IMR-90 (cell line): ENCODE results near the gene OOSP1. TPM values are rescaled to one million over a fixed set of nuclear protein-coding genes. Genes with fewer than 3 reads are reported as not detected.

ENCODE experiments used
- ATAC-seq: fragments of 200-7000 bp; cut with Tn5 transposase; 2 replicates; pipeline ENCODE4 v1.9.1; 2020; ENCODE audit warnings: low read depth, mild to moderate bottlenecking, moderate library complexity
- BruUV-seq: library from RNA; stranded (reverse); fragments of 400-500 nt; replicated peaks from 2 replicates; lab custom pipeline; 2021; lab: Mats Ljungman, UMichigan
- CTCF ChIA-PET: fragments of 300-600 bp; formaldehyde crosslinking; extraction: SDS; loops from one replicate; lab custom pipeline; 2021; ENCODE audit warnings: antibody characterized with exemption; lab: Yijun Ruan, JAX
- POLR2A ChIA-PET: fragments of 300-600 bp; sonication (Branson Sonifier 250); formaldehyde crosslinking; loops from one replicate; lab custom pipeline; 2022; ENCODE audit warnings: antibody characterized with exemption; ENCODE audit not compliant: unreplicated experiment; lab: Charles Lee
- DNase-seq: peaks from one replicate; pipeline ENCODE4 v3.0.0; 2013
- H2AFZ ChIP-seq: replicated peaks from 2 replicates; pipeline ENCODE3; 2013; ENCODE audit warnings: low read length, mild to moderate bottlenecking; ENCODE audit not compliant: poor library complexity
- H2AK5ac ChIP-seq: 2 replicates; pipeline ENCODE4 v1.6.1; 2013; ENCODE audit warnings: low read depth, low read length, inconsistent platforms
- H2AK9ac ChIP-seq: replicated peaks from 2 replicates; pipeline ENCODE3; 2013; ENCODE audit warnings: mild to moderate bottlenecking, low read depth, low read length, moderate library complexity; ENCODE audit not compliant: poor library complexity
- H2BK120ac ChIP-seq: 2 replicates; pipeline ENCODE4 v1.6.1; 2013; ENCODE audit warnings: low read depth, low read length, inconsistent platforms
- H2BK15ac ChIP-seq: 3 replicates; pipeline ENCODE4 v1.6.1; 2013; ENCODE audit warnings: low read depth, low read length, inconsistent platforms
- H2BK20ac ChIP-seq: 2 replicates; pipeline ENCODE4 v1.6.1; 2013; ENCODE audit warnings: low read depth, mild to moderate bottlenecking, inconsistent platforms, low read length, moderate library complexity
- H2BK5ac ChIP-seq: 2 replicates; pipeline ENCODE4 v1.6.1; 2013; ENCODE audit warnings: mild to moderate bottlenecking, low read depth, low read length, inconsistent platforms; ENCODE audit not compliant: poor library complexity, severe bottlenecking
- H3K14ac ChIP-seq: replicated peaks from 2 replicates; pipeline ENCODE4 v1.6.1; 2013; ENCODE audit warnings: low read depth, low read length, inconsistent platforms
- H3K18ac ChIP-seq: 2 replicates; pipeline ENCODE4 v1.6.1; 2013; ENCODE audit warnings: low read depth, low read length, control low read depth
- H3K23ac ChIP-seq: 2 replicates; pipeline ENCODE4 v1.6.1; 2013; ENCODE audit warnings: low read depth, low read length, inconsistent platforms
- H3K27ac ChIP-seq: 2 replicates; pipeline ENCODE4 v1.5.1; 2013; ENCODE audit warnings: mild to moderate bottlenecking, control low read depth, low read length; ENCODE audit not compliant: insufficient read depth
- H3K27me3 ChIP-seq: 2 replicates; pipeline ENCODE4 v1.6.1; 2013; ENCODE audit warnings: low read length; ENCODE audit not compliant: control insufficient read depth, insufficient read depth
- H3K36me3 ChIP-seq: 2 replicates; pipeline ENCODE4 v1.6.1; 2013; ENCODE audit warnings: low read length, mixed read lengths; ENCODE audit not compliant: control insufficient read depth, insufficient read depth
- H3K4ac ChIP-seq: 2 replicates; pipeline ENCODE4 v1.6.1; 2013; ENCODE audit warnings: low read depth, low read length, inconsistent platforms
- H3K4me1 ChIP-seq: 2 replicates; pipeline ENCODE4 v1.6.1; 2013; ENCODE audit warnings: low read length, mixed read lengths; ENCODE audit not compliant: control insufficient read depth, insufficient read depth
- H3K4me2 ChIP-seq: 2 replicates; pipeline ENCODE4 v1.6.1; 2013; ENCODE audit warnings: low read depth, mild to moderate bottlenecking, control low read depth, low read length, moderate library complexity
- H3K4me3 ChIP-seq: 2 replicates; pipeline ENCODE4 v1.5.1; 2013; ENCODE audit warnings: low read depth, mild to moderate bottlenecking, control low read depth, low read length, moderate library complexity; ENCODE audit not compliant: insufficient read depth
- H3K56ac ChIP-seq: 2 replicates; pipeline ENCODE4 v1.6.1; 2013; ENCODE audit warnings: low read length, inconsistent platforms; ENCODE audit not compliant: insufficient read depth; ENCODE audit errors: extremely low read depth
- H3K79me1 ChIP-seq, 2 experiments: 2 replicates each; pipeline ENCODE4 v1.6.1; 2013; ENCODE audit warnings: low read length in 2 of 2, inconsistent platforms in 1 of 2, low read depth in 1 of 2
- H3K9ac ChIP-seq: 2 replicates; pipeline ENCODE4 v1.6.1; 2013; ENCODE audit warnings: low read depth, low read length, control low read depth
- H3K9me1 ChIP-seq: 2 replicates; pipeline ENCODE4 v1.6.1; 2013; ENCODE audit warnings: low read length, inconsistent platforms; ENCODE audit not compliant: insufficient read depth
- H3K9me3 ChIP-seq: 2 replicates; pipeline ENCODE4 v1.6.1; 2013; ENCODE audit warnings: low read length; ENCODE audit not compliant: control insufficient read depth, insufficient read depth
- H4K20me1 ChIP-seq: 2 replicates; pipeline ENCODE4 v1.6.1; 2013; ENCODE audit warnings: low read length, inconsistent platforms; ENCODE audit not compliant: insufficient read depth
- H4K5ac ChIP-seq: 2 replicates; pipeline ENCODE4 v1.6.1; 2013; ENCODE audit warnings: mild to moderate bottlenecking, low read depth, low read length, control low read depth
- H4K8ac ChIP-seq, 2 experiments: 2 replicates each; pipeline ENCODE4 v1.6.1; 2013; ENCODE audit warnings: low read depth in 2 of 2, low read length in 2 of 2, control low read depth in 1 of 2, inconsistent platforms in 1 of 2
- H4K91ac ChIP-seq: 2 replicates; pipeline ENCODE4 v1.6.1; 2013; ENCODE audit warnings: low read depth, low read length, inconsistent platforms; ENCODE audit not compliant: insufficient read depth
- BHLHE40 ChIP-seq: fragments of 150-350 bp; IDR thresholded peaks from 2 replicates; pipeline ENCODE4 v1.6.1; 2016; ENCODE audit warnings: mild to moderate bottlenecking, low read depth, low read length
- CEBPB ChIP-seq: IDR thresholded peaks from 2 replicates; pipeline ENCODE4 v1.6.1; 2012; ENCODE audit warnings: low read depth, low read length, improper control_type of control experiment
- MAFK ChIP-seq: IDR thresholded peaks from 2 replicates; pipeline ENCODE4 v1.6.1; 2012; ENCODE audit warnings: low read depth, low read length, improper control_type of control experiment
- NFE2L2 ChIP-seq: fragments of 150-350 bp; IDR thresholded peaks from 2 replicates; pipeline ENCODE4 v1.6.1; 2016; ENCODE audit warnings: low read depth, mild to moderate bottlenecking, low read length
- RAD21 ChIP-seq: IDR thresholded peaks from 2 replicates; pipeline ENCODE4 v1.6.1; 2012; ENCODE audit warnings: low read length, improper control_type of control experiment
- RCOR1 ChIP-seq: IDR thresholded peaks from 2 replicates; pipeline ENCODE4 v1.6.1; 2012; ENCODE audit warnings: mild to moderate bottlenecking, low read length, improper control_type of control experiment; ENCODE audit not compliant: insufficient replicate concordance
- RFX5 ChIP-seq: IDR thresholded peaks from 2 replicates; pipeline ENCODE4 v1.8.0; 2012; ENCODE audit warnings: low read depth, mild to moderate bottlenecking, low read length, moderate library complexity
- SMC3 ChIP-seq: fragments of 150-350 bp; IDR thresholded peaks from 2 replicates; pipeline ENCODE4 v1.6.1; 2016; ENCODE audit warnings: low read depth, mild to moderate bottlenecking, antibody characterized with exemption, low read length, moderate library complexity
- WGBS, 2 experiments: methylation state at CpG; one replicate each; pipeline versions ENCODE4 v1.1.5 to v1.1.7; 2013; ENCODE audit warnings: missing lambda C conversion rate in 2 of 2; ENCODE audit not compliant: insufficient read length in 1 of 2; ENCODE audit errors: extremely low coverage in 2 of 2; 5-methylcytosine and 5-hydroxymethylcytosine counted together
- dilution Hi-C: fragments of 300-500 bp; cut with HindIII; formaldehyde crosslinking; loops from one replicate; pipeline ENCODE4 v1.14.3; 2018; ENCODE audit warnings: low sequenced_read_pairs; ENCODE audit not compliant: unreplicated experiment
- in situ Hi-C: fragments of 300-500 bp; cut with MboI; formaldehyde crosslinking; loops from 3 replicates; pipeline ENCODE4 v1.14.3; 2019; ENCODE audit warnings: low sequenced_read_pairs, inconsistent platforms, mixed read lengths
- intact Hi-C: fragments of 100-400 bp; cut with micrococcal nuclease; formaldehyde crosslinking; loops from 2 replicates; pipeline ENCODE4 v1.10.0; 2022
- polyA plus RNA-seq, 3 experiments: library from polyadenylated mRNA; depleted of rRNA; stranded (reverse); fragments of >200 nt; gene quantifications; 2 replicates each; pipeline ENCODE4 v1.2.3, GENCODE V29; 2012; ENCODE audit warnings: low replicate concordance in 1 of 3
- total RNA-seq: library from RNA; depleted of rRNA; stranded (reverse); fragments of >200 nt; gene quantifications from 2 replicates; pipeline ENCODE4 v1.2.3, GENCODE V29; 2012
- TF ChIP-seq, protein P1 (sequence below): conservative IDR thresholded peaks from 2 replicates; pipeline ENCODE4 v1.5.1; 2012; ENCODE audit warnings: mild to moderate bottlenecking, low read depth, low read length, improper control_type of control experiment
- TF ChIP-seq, protein P2 (sequence below): fragments of 150-350 bp; IDR thresholded peaks from 2 replicates; pipeline ENCODE4 v1.6.1; 2017; ENCODE audit warnings: mild to moderate bottlenecking, antibody characterized with exemption, low read length, low read depth

OOSP1 gene
- total and polyA plus RNA-seq, 2 of the 4 experiments (the other 2 are of a cell fraction), result not detected

DNA sequence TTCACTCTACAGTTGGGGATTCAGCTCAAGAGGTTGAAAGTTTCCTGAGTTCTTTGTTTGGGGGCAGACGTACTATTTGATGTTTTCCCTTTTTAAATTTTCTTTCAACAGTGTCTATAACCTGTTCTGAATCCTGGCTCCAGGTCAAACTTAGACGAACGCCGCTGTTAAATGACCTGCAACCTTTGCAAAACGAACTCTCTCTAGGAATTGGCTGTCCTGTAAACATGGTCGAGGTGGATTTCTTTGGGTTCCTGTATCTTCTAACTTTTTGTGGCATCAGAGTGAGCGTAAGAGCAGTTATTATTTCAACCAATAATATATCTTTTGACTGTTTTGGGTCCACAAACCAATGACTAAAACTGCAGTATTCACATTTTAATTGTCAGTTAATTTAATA lies 27.2 kb downstream of the OOSP1 start:
- WGBS, 2 experiments, result no CpG with 5 or more reads among the region's 7 CpGs
- POLR2A ChIA-PET, result no interaction called here
- in situ Hi-C loops, result no loop called here

More for the DNA sequence above, 27.2 kb downstream of the OOSP1 start:
- Histone ChIP-seq H3K79me1 (no peaks in the 10 kb centered on the region), H3K27me3 (no peaks in the 10 kb centered on the region), H4K8ac (no peak overlapping the region), H2AFZ (no peak overlapping the region), H2AK5ac (no peak overlapping the region), H4K20me1 (no peaks in the 10 kb centered on the region), H3K9me3 (no peaks in the 10 kb centered on the region), H3K27ac (no peak overlapping the region), H2BK15ac (no peak overlapping the region), H2BK120ac (no peak overlapping the region), H3K18ac (no peak overlapping the region), H2AK9ac (no peak overlapping the region), H3K9me1 (no peaks in the 10 kb centered on the region), H3K4ac (no peak overlapping the region), H3K9ac (no peak overlapping the region), H3K4me1 (no peaks in the 10 kb centered on the region), H3K23ac (no peak overlapping the region), H3K14ac (no peak overlapping the region), H4K5ac (no peak overlapping the region), H3K4me3 (no peak overlapping the region), H2BK20ac (no peak overlapping the region), H2BK5ac (no peak overlapping the region), H3K56ac (no peak overlapping the region), H3K36me3 (no peaks in the 10 kb centered on the region), H4K91ac (no peak overlapping the region), H3K4me2 (no peak overlapping the region)
- intact Hi-C loops, result no loop called here
- CTCF ChIA-PET, result no interaction called here
- DNase-seq (no peak), ATAC-seq (no peak)
- TF ChIP-seq BHLHE40 (no peak), SMC3 (no peak), CEBPB (no peak), RCOR1 (no peak), MAFK (no peak), RAD21 (no peak), NFE2L2 (no peak), RFX5 (no peak)
- TF ChIP-seq, protein P1, sequence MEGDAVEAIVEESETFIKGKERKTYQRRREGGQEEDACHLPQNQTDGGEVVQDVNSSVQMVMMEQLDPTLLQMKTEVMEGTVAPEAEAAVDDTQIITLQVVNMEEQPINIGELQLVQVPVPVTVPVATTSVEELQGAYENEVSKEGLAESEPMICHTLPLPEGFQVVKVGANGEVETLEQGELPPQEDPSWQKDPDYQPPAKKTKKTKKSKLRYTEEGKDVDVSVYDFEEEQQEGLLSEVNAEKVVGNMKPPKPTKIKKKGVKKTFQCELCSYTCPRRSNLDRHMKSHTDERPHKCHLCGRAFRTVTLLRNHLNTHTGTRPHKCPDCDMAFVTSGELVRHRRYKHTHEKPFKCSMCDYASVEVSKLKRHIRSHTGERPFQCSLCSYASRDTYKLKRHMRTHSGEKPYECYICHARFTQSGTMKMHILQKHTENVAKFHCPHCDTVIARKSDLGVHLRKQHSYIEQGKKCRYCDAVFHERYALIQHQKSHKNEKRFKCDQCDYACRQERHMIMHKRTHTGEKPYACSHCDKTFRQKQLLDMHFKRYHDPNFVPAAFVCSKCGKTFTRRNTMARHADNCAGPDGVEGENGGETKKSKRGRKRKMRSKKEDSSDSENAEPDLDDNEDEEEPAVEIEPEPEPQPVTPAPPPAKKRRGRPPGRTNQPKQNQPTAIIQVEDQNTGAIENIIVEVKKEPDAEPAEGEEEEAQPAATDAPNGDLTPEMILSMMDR, result no peak
- TF ChIP-seq, protein P2, sequence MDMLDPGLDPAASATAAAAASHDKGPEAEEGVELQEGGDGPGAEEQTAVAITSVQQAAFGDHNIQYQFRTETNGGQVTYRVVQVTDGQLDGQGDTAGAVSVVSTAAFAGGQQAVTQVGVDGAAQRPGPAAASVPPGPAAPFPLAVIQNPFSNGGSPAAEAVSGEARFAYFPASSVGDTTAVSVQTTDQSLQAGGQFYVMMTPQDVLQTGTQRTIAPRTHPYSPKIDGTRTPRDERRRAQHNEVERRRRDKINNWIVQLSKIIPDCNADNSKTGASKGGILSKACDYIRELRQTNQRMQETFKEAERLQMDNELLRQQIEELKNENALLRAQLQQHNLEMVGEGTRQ, result no peak
- dilution Hi-C loops, result no loop called here
- no TSS peak for BruUV-seq
